HS-27A (cell line): ENCODE results near the gene ARMC5.
"Not testable (repeated sequence)": the region's sequence is repeated elsewhere in the genome, so short reads cannot be mapped to it uniquely, and the experiment has no call there.

ENCODE experiments used
- DNase-seq: peaks from one replicate; pipeline ENCODE4 v3.0.0-alpha.2; 2012; ENCODE audit warnings: low read depth, missing footprints

Gene ARMC5

GRCh38 chr16:31430380-31431052, 28.8 kb upstream of the ARMC5 start:
- DNase-seq = no peak

- DNase-seq = no peak
Observed at GRCh38 chr16:31435341-31436220, 23.7 kb upstream of the ARMC5 start.

GRCh38 chr16:31436221-31437045, 22.9 kb upstream of the ARMC5 start:
- DNase-seq = no peak

- DNase-seq = no peak
Observed at GRCh38 chr16:31438414-31438813, 20.9 kb upstream of the ARMC5 start.

GRCh38 chr16:31439023-31439422, 20.3 kb upstream of the ARMC5 start:
- not testable (repeated sequence) for DNase-seq

- no peak for DNase-seq
Observed at GRCh38 chr16:31439519-31439918, 19.8 kb upstream of the ARMC5 start.

GRCh38 chr16:31440516-31441184, 18.7 kb upstream of the ARMC5 start:
- DNase-seq = no peak

GRCh38 chr16:31441956-31442355, 17.3 kb upstream of the ARMC5 start:
- DNase-seq = no peak

GRCh38 chr16:31445931-31446330, 13.4 kb upstream of the ARMC5 start:
- not testable (repeated sequence) for DNase-seq

GRCh38 chr16:31451201-31451600, 8.1 kb upstream of the ARMC5 start:
- DNase-seq = no peak

- no peak for DNase-seq
Observed at GRCh38 chr16:31451681-31452351, 7.5 kb upstream of the ARMC5 start.

GRCh38 chr16:31452631-31453106, 6.6 kb upstream of the ARMC5 start:
- peak; percentile 73 for DNase-seq

- peak; percentile 34 for DNase-seq
Observed at GRCh38 chr16:31453255-31454204, 5.8 kb upstream of the ARMC5 start.

GRCh38 chr16:31455601-31456314, 3.5 kb upstream of the ARMC5 start:
- DNase-seq = no peak

GRCh38 chr16:31456988-31457360, 2.3 kb upstream of the ARMC5 start:
- no peak for DNase-seq

GRCh38 chr16:31458073-31458843, 1.0 kb upstream of the ARMC5 start:
- no peak for DNase-seq

- DNase-seq = peak; percentile 97
Observed at GRCh38 chr16:31459687-31460581, 633 bp downstream of the ARMC5 start.

- no peak for DNase-seq
Observed at GRCh38 chr16:31460582-31461002, 1.3 kb downstream of the ARMC5 start.
